Measurements from ENCODE around the gene DRC7.

The DRC7 gene

GRCh38 chr16:57679016-57679415, 15.6 kb upstream of the DRC7 start:
- no peak for DNase-seq

DNA sequence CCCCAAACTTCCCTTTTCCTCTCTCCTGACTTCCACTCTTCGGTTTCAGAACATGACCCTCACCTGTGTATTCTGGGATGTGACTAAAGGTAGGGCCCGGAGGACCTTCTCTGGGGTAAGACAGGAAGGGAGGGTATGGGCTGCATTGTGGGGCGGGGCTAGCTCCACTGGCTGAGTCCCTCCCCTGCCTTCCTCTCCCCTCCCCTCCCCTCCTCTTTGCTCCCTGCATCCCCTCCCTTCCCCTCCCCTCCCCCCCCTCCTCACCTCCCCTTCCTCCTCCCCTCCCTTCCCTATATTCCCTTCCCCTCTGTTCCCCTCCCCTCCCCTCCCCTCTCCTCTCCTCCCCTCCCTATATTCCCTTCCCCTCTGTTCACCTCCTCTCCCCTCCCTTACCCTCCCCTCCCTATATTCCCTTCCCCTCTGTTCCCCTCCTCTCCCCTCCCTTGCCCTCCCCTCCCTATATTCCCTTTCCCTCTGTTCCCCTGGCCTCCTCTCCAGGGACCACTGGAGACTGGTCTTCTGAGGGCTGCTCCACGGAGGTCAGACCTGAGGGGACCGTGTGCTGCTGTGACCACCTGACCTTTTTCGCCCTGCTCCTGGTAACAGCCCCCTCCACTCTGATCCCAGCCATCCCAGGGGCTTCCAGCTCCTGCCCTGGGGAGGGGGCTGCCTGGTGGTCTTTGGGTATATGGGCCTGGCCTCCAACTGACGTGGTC, 14.7 kb upstream of the DRC7 start:
- DNase-seq: no peak

- DNase-seq: no peak
These were observed 13.7 kb upstream of the DRC7 start for GRCh38 chr16:57680842-57681375.

DNA sequence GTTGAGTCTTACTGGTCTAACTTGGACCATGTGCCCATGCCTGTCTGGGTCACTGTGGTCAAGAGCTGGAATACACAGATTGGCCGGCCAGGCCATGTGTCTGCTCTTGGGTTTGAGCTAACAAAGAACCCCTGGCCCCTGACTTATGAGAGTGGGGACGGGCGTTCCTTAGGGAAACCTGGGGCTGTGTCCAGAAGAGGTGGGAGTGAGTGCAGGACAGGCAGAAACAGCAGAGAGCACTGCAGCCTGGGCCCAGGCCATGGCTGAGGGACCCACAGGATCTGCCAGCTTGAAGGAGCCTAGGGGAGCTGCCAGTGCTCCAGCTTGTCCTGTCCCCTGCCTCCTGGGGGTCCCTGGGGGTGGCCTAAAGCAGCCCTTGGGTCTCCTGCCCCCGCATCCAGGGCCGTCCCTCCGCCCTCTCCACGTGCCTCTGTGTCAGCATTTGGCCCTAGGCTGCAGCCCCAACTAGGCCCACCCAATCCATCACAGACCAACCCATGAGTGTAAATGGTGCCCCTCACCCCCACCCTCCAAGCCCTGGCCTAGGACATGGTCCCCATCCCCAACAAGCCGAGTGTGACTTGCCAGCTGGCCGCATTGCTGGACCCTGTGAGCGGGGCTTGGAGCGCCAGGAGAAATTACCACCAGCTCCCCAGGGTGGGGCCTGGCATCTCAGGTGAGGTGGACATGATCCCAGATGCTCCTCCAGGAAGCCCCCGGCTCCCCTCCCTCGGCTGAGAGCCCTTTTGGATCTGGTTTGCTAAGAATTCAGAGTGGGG, 12.5 kb upstream of the DRC7 start:
- DNase-seq: no peak

DNA sequence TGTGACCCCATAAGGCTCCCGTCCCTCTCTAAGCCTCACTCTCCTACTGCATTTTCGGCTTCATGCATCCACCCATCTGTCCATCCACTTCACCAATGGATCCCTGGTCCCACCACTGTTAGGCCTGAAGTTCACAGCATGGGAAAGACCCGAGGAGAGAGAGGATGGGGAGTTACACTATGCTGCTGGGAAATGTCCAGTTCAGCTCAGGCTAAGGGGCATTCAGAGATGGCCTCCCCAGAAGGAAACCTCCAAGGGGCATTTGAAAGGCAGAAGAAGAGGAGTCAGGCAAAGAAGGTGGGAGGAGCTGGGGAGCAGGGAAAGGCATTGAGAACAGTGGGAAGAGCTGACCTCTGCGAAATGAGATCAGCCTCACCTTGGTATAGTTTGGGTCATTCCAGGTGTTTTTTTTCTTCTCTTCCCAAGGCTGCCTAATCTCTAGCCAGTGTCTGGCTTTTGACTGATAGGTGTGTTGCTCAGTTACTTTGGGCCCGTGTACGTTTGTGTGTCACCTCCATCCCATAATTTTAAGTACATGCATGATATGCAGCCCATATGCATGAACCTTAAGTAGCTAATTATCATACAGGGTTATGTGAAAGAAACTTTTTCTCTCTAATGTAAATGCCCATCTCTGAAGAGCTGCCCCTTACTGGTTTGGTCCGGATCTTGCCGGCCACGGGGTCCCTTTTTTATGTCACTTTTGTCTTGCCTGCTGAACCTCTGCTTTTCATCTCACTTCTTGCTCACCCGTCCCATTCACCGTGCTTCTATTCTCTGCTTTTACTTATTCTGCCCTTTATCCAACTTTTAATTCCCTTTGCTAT, 11.6 kb upstream of the DRC7 start:
- no peak for DNase-seq

GRCh38 chr16:57683636-57684545, 10.7 kb upstream of the DRC7 start:
- no peak for DNase-seq

DNA sequence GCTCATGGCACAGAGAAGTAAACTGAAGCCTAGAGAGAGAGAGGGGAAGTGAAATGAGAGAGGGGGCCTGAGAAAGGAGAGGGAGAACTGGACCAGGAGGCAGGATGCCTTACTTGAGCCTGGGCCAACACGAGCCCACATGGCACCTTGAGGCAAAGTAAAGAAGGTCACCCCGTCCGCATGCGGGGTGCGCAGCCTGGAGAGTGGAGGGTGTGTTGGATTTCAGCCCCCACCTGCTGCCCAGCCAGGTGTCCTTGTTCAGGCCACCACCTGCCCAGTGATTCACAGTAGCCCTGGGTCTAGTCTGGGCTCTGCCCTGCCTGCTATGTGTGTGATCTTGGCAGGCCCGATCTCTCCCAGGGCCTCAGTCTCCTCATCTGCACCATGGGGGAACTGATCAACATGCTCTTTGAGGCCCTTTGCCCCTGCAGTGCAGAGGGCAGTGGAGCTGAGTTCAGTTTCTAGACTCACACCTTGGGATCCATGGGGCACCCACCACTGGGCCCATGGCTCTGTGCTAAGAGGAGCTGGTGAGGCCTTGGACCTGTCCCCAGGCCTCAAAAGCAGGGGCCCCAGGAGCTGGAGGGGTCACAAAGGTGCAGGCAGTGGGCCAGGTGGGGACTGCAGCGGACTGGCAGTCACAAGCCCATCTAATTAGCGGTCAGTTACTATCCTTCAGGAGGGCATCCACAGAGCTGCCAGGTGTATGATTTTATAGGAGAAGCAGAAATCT, 9.8 kb upstream of the DRC7 start:
- no peak for DNase-seq

GRCh38 chr16:57685633-57686032, 9.0 kb upstream of the DRC7 start:
- no peak for DNase-seq

DNA sequence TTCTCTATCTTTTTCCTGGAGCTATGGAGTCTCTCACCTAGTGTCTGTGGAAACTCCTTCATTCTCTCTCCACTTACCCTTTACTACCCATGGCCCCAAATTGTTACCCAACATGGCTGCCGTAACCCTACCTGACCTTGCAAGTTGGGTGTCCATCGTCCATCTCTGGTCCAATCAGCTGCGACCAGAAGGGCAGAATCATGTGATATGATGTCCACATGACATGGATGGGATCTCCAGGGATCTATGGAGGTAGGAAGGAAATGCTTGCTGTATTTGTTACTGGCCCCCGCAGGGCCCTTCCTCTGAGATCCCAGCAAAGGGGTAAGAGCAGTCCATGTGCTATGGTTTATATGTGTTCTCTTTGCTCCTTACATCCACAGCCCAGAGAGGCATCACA, 8.0 kb upstream of the DRC7 start:
- no peak for DNase-seq

GRCh38 chr16:57687363-57687929, 7.2 kb upstream of the DRC7 start:
- no peak for DNase-seq

DNA sequence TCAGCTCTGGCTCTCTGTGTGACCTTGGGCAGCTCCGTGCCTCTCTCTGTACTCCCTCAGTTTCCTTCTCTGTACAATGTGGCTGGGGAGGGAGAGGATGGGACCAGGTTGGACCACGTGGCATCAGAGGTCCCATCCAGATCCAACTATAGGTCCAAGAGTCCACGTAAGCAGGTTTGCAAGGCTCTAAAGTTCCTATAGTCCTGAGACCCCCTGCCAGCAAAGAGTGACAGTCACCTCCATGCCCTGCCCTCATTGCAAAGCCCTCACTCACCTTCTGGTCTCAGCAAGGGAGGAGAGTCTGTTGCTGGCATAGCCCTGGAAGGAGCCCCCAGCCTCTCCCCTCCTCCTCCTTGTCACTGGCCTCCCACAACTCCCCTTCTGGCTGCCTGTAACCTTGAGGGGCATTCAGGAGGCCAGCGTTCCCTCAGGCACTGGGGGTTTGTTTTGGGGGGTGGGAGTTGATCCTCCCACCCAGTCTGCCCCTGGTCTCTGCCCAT, 6.1 kb upstream of the DRC7 start:
- DNase-seq: no peak

DNA sequence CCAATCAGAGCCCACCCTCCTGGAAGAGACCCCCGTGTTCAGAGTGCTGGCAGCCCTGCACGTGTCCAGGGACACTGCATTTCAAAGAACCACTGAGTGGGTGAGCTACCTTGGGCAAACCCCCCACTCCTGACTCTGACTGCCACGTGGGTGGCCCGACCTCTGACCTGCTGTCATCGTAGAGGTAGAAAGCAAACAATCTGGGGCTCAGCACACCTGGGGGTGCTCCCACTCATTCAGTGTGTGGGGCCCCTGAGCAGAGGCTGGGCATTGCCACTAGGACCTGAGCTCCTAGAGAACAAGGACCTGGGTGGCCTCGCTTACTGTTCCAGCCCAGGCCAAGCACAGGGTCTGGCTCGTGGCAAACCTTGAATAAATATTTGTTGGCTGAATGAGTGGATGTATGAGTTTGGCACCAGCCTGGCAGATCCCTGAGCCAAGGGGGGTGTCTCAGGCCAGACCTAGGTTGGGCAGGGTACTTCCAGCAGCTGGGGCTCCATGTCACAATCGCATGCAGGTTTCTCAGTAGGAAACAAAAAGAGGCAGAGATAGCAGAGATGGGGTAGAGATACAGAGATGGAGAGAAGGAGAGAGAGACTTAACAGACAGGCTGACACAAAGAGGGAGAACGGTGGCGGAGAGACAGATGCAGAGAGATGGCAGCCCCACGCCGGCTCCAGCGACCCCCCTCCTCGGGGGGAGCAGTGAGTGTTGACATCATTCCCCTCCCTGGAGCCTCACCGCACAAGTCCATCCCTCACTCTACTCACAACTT, 5.4 kb upstream of the DRC7 start:
- DNase-seq: no peak

- peak; percentile 24 for DNase-seq
These were observed 4.6 kb upstream of the DRC7 start for GRCh38 chr16:57689762-57690558.

DNA sequence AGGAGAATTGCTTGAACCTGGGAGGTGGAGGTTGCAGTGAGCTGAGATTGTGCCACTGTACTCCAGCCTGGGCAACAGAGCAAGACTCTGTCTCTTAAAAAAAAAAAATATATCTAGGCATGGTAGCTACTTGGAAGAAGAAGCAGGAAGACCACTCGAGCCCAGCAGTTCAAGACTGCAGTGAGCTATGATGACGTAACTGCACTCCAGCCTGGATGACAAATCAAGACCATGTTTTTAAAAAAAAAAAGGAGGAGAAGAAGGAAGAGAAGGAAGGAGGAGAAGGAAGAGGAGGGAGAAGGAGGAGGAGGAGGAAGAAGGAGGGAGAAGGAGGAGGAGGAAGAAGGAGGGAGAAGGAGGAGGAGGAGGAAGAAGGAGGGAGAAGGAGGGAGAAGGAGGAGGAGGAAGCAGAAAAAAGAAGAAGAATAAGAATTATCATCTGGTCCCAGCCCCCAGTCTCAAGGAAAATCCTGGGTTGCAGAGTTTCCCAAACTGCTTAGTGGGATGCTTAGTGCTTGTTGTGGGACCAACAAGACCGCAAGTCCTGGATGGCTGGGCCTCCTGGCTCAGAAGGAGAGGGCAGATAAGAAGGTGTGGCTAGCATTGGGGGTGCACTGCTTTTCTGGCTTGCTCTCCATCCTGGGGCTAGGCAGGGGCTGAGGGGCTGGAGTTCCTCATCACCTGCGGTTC, 3.7 kb upstream of the DRC7 start:
- DNase-seq: no peak

GRCh38 chr16:57692636-57693035, 2.0 kb upstream of the DRC7 start:
- DNase-seq: no peak

GRCh38 chr16:57693550-57693949, 1.1 kb upstream of the DRC7 start:
- no peak for DNase-seq

GRCh38 chr16:57694231-57694724, 328 bp upstream of the DRC7 start:
- no peak for DNase-seq

- DNase-seq: no peak
These were observed 1.1 kb downstream of the DRC7 start for GRCh38 chr16:57695680-57696069.

DNA sequence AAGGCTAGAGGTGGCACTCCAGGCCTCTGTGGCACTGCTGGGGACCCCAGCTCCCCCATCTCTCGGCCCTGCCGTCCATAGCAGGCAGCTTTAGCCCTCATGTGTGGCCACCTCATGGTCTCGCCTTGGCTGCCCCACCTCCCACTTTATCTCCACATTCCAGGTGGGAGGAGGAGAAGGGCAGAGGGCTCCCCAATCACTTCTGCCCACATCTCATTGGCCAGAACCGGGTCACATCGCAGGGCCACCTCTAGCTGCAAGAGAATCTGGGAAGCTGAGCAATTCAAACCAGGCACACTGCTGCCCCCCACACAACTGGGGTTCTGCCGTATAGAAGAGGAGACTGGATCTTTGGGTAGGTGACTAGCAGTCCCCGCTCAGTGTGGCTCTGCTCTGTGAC, 1.6 kb downstream of the DRC7 start:
- DNase-seq: no peak
